K562 (cell line): ENCODE results near the gene EPHB1. TPM values are rescaled to one million over a fixed set of nuclear protein-coding genes. Genes with fewer than 3 reads are reported as not detected.

Source experiments
- ATAC-seq: fragments of 200-7000 bp; cut with Tn5 transposase; 3 replicates; pipeline ENCODE4 v1.9.1; 2020; ENCODE audit warnings: moderate library complexity
- BruUV-seq: library from RNA; stranded (reverse); fragments of 400-500 nt; replicated peaks from 2 replicates; lab custom pipeline; 2021; lab: Mats Ljungman, UMichigan
- CTCF ChIA-PET: fragments of 300-600 bp; formaldehyde crosslinking; extraction: SDS; loops from one replicate; lab custom pipeline; 2021; ENCODE audit warnings: low intra/inter-chr PET ratio; lab: Yijun Ruan, JAX
- POLR2A ChIA-PET: fragments of 300-600, 350-650 bp; sonication (Branson Sonifier 250); formaldehyde crosslinking; extraction: SDS; loops from one replicate; lab custom pipeline; 2021; ENCODE audit warnings: antibody characterized with exemption, inconsistent platforms; lab: Yijun Ruan, JAX
- DNase-seq, 4 experiments: peaks; one replicate each; pipeline versions ENCODE4 v3.0.0 to v3.0.0-alpha.2; 2011 to 2018; ENCODE audit warnings: low spot score in 3 of 4, mixed read lengths in 3 of 4; ENCODE audit errors: extremely low read depth in 1 of 4
- FAIRE-seq: peaks from 2 replicates; lab custom pipeline; 2011; peaks lifted over from hg19 to GRCh38; lab: Jason Lieb, UNC
- H2AFZ ChIP-seq: 2 replicates; pipeline ENCODE4 v1.6.0; 2011; ENCODE audit warnings: low read depth, low read length, control low read depth, inconsistent platforms
- H3K27ac ChIP-seq: fragments of 200-600 bp; 3 replicates; pipeline ENCODE4 v1.8.0; 2011; ENCODE audit warnings: low read depth, mild to moderate bottlenecking, control low read depth, inconsistent platforms, low read length, moderate library complexity, mixed read lengths; ENCODE audit errors: extremely low read depth
- H3K27me3 ChIP-seq, 2 experiments: fragments of 300-600 bp in 1 of 2; 2 replicates in 1 of 2; 3 replicates in 1 of 2; pipeline versions ENCODE4 v1.6.0 to v1.8.0; 2011; ENCODE audit warnings: inconsistent platforms in 2 of 2, low read length in 2 of 2, mild to moderate bottlenecking in 1 of 2, mixed read lengths in 1 of 2, moderate library complexity in 1 of 2; ENCODE audit not compliant: control insufficient read depth in 2 of 2, insufficient read depth in 2 of 2
- H3K36me3 ChIP-seq: fragments of 300-600 bp; 3 replicates; pipeline ENCODE4 v1.8.0; 2011; ENCODE audit warnings: mild to moderate bottlenecking, low read length, inconsistent platforms; ENCODE audit not compliant: control insufficient read depth, insufficient read depth
- H3K4me1 ChIP-seq, 2 experiments: fragments of 200-600 bp in 1 of 2; replicated peaks in 1 of 2; 2 replicates in 1 of 2; 3 replicates in 1 of 2; pipeline versions ENCODE4 v1.5.1 to v1.8.0; 2011; ENCODE audit warnings: inconsistent platforms in 2 of 2, low read length in 2 of 2, mild to moderate bottlenecking in 1 of 2, mixed read lengths in 1 of 2, moderate library complexity in 1 of 2; ENCODE audit not compliant: control insufficient read depth in 2 of 2, insufficient read depth in 2 of 2
- H3K4me2 ChIP-seq: 2 replicates; pipeline ENCODE4 v1.6.1; 2011; ENCODE audit warnings: low read length, control low read depth, inconsistent platforms, mixed read lengths; ENCODE audit not compliant: insufficient read depth
- H3K4me3 ChIP-seq: fragments of 200-600 bp; sonication (generic), shearing (Covaris generic); 2 replicates; pipeline ENCODE4 v1.5.1; 2016; ENCODE audit warnings: control low read depth, inconsistent platforms
- H3K79me2 ChIP-seq: fragments of 200-600 bp; 3 replicates; pipeline ENCODE4 v1.8.0; 2011; ENCODE audit warnings: low read length, inconsistent platforms; ENCODE audit not compliant: control insufficient read depth, insufficient read depth
- H3K9ac ChIP-seq, 2 experiments: 2 replicates each; pipeline versions ENCODE4 v1.6.0 to v1.6.1; 2011; ENCODE audit warnings: low read depth in 2 of 2, low read length in 2 of 2, control low read depth in 1 of 2, inconsistent platforms in 1 of 2, mild to moderate bottlenecking in 1 of 2, mixed read lengths in 1 of 2; ENCODE audit not compliant: insufficient read depth in 1 of 2
- H3K9me1 ChIP-seq: one replicate; pipeline ENCODE4 v1.6.0; 2011; ENCODE audit warnings: inconsistent platforms, mild to moderate bottlenecking, low read length, moderate library complexity; ENCODE audit not compliant: control insufficient read depth, insufficient read depth
- H3K9me3 ChIP-seq: replicated peaks from 2 replicates; pipeline ENCODE4 v1.5.1; 2011; ENCODE audit warnings: low read depth, low read length, inconsistent platforms; ENCODE audit not compliant: control insufficient read depth, insufficient read depth
- H4K20me1 ChIP-seq: replicated peaks from 2 replicates; pipeline ENCODE4 v1.6.1; 2011; ENCODE audit warnings: low read length, inconsistent platforms, mixed read lengths; ENCODE audit not compliant: control insufficient read depth, insufficient read depth
- ARNT ChIP-seq, 2 experiments: fragments of 450-650 bp; IDR thresholded peaks; 2 replicates each; pipeline ENCODE4 v1.6.1; 2016; ENCODE audit warnings: mild to moderate bottlenecking in 1 of 2
- CHCHD3 ChIP-seq: fragments of 250-450 bp; sonication (Bioruptor Pico); IDR thresholded peaks from 2 replicates; pipeline ENCODE4 v2.1.2; 2022; ENCODE audit warnings: mild to moderate bottlenecking
- HIVEP1 ChIP-seq: fragments of 250-450 bp; sonication (Bioruptor Pico); IDR thresholded peaks from 2 replicates; pipeline ENCODE4 v1.4.0; 2020; ENCODE audit warnings: mild to moderate bottlenecking
- MTA1 ChIP-seq: fragments of 450-650 bp; IDR thresholded peaks from 2 replicates; pipeline ENCODE4 v1.6.1; 2017; ENCODE audit warnings: borderline replicate concordance
- POLR3A ChIP-seq: IDR thresholded peaks from 2 replicates; pipeline ENCODE4 v1.6.1; 2011; ENCODE audit warnings: borderline replicate concordance, mild to moderate bottlenecking, moderate library complexity; ENCODE audit not compliant: insufficient read length, insufficient read depth; ENCODE audit errors: extremely low read depth
- RBM14 ChIP-seq: fragments of 200-400 bp; formaldehyde crosslinking; IDR thresholded peaks from 2 replicates; pipeline ENCODE4 v1.6.1; 2018; ENCODE audit warnings: low read depth, mild to moderate bottlenecking, low read length, moderate library complexity, borderline replicate concordance; ENCODE audit not compliant: insufficient read depth
- SNRNP70 ChIP-seq: fragments of 200-400 bp; formaldehyde crosslinking; optimal IDR thresholded peaks from 2 replicates; pipeline ENCODE3; 2017; ENCODE audit warnings: low read depth, low read length
- TAF1 ChIP-seq: IDR thresholded peaks from 2 replicates; pipeline ENCODE4 v1.6.1; 2011; ENCODE audit warnings: mild to moderate bottlenecking, low read length, moderate library complexity; ENCODE audit not compliant: insufficient read depth, control insufficient read depth, severe bottlenecking; ENCODE audit errors: extremely low read depth
- ZNF121 ChIP-seq: sonication (generic); formaldehyde crosslinking; conservative IDR thresholded peaks from 2 replicates; pipeline ENCODE4 v1.8.0; 2022; ENCODE audit warnings: missing genetic modification reagents
- ZNF384 ChIP-seq: IDR thresholded peaks from 2 replicates; pipeline ENCODE4 v1.6.1; 2012; ENCODE audit warnings: low read depth, low read length, improper control_type of control experiment
- WGBS: fragments of 100-300 bp; shearing (Covaris generic); methylation state at CpG from one replicate; pipeline ENCODE4 v1.1.6; 2016; ENCODE audit warnings: low coverage, mixed read lengths; ENCODE audit not compliant: insufficient coverage; ENCODE audit errors: missing lambda C conversion rate; 5-methylcytosine and 5-hydroxymethylcytosine counted together
- in situ Hi-C: fragments of 300-500 bp; cut with MboI; formaldehyde crosslinking; loops from 4 replicates; pipeline ENCODE4 v1.15.0; 2018; ENCODE audit warnings: inconsistent platforms, mixed read lengths
- intact Hi-C: fragments of 100-400 bp; cut with micrococcal nuclease; formaldehyde crosslinking; loops from 2 replicates; pipeline ENCODE4 v1.14.2; 2022
- polyA plus RNA-seq, 8 experiments: library from polyadenylated mRNA; depleted of rRNA in 4 of 8; stranded (reverse) in 5 of 8; unstranded in 3 of 8; fragments of >200 nt; fragmentation: Nextera tagmentation in 2 of 8; fragmentation: Illumina TruSeq in 1 of 8; extraction: Ambion mirVana in 2 of 8; extraction: Trizol in 1 of 8; gene quantifications; 2 replicates each; pipeline versions ENCODE4 v1.2.1 to v1.2.3, GENCODE V29; 2011 to 2014; ENCODE audit warnings: inconsistent platforms in 1 of 8, missing spikeins in 1 of 8
- total RNA-seq, 7 experiments: library from RNA; depleted of rRNA in 6 of 7; stranded (reverse); fragments of >200 nt in 6 of 7; fragmentation: Illumina TruSeq in 2 of 7; extraction: Trizol in 2 of 7; gene quantifications; 2 replicates each; pipeline versions ENCODE4 v1.2.1 to v1.2.3, GENCODE V29; 2011 to 2021; ENCODE audit warnings: low replicate concordance in 1 of 7
- TF ChIP-seq, protein P1 (sequence below): sonication (generic); formaldehyde crosslinking; IDR thresholded peaks from 2 replicates; pipeline ENCODE4 v1.8.0; 2022; ENCODE audit warnings: missing genetic modification reagents, mild to moderate bottlenecking, borderline replicate concordance
- TF ChIP-seq, protein P2 (sequence below): fragments of 200-400 bp; formaldehyde crosslinking; IDR thresholded peaks from 2 replicates; pipeline ENCODE4 v1.6.1; 2017; ENCODE audit warnings: mild to moderate bottlenecking, low read depth, low read length, moderate library complexity

The EPHB1 gene
- total and polyA plus RNA-seq, 9 of the 15 experiments (the other 6 are each of a cell fraction or from before 2014, with no cell fraction given), result 0.29 TPM; not detected in 8

DNA sequence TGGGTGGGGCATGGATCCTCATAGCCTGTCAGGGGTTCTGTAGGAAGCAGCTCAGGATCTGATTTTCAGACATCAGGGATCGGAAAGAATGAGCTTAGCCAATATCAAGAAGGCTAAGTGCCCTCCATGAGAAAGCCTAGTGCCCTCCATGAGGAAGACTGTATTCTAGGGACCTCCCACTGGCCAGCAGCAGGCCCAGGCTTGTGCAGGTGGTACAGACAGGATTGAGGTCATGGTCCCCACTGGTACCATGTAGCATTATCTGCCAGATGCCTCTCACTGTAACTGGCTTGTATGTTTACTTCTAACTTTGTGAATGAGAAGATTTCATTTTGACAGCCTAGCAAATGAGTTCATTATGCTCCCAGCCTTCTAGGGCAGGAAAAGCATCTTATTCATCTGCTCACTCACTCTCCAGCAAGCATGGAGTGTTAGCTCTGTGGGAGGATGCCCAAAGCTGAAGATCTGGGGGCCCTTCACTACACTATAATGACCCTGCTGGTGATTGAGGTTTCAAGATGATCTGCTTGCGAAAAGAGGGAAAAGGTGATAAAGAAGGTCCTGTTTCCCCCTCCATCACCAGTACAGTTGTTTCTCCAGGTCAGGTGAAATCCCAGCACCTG, 7.5 kb downstream of the EPHB1 start (continued):
- TF ChIP-seq RBM14 (no peak), POLR3A (no peak), TAF1 (no peak)

DNA sequence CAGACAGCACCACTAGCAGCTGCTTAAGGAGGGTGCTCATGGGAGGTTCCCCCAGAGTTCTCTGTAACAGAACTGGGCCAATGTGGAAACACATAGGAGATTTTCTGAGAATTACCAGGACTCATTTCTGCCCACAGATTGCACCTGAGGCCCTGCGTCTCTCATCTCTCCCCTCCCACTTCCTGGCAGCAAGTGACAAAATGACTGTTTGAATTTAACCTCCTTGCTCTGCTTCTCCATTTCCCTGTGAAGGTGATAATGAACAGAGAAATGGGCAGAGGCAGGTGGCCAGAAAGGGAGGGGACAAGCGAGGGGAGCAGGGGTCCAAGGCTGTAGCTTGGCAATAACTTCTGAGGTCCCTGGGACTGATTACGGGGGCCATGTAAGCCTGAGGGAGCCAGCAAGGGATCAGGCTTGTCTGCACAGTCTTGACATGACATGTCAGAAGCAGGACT, 8.0 kb downstream of the EPHB1 start:
- BruUV-seq, result no TSS peak
- Histone ChIP-seq H2AFZ (no peak overlapping the region), H3K4me1 (no peaks in the 10 kb centered on the region), H3K4me3 (no peak overlapping the region), H3K27me3 (no peaks in the 10 kb centered on the region), H3K9ac (no peak overlapping the region), H3K79me2 (no peaks in the 10 kb centered on the region), H3K9me3 (no peaks in the 10 kb centered on the region), H3K4me2 (no peak overlapping the region), H4K20me1 (no peaks in the 10 kb centered on the region), H3K9me1 (no peaks in the 10 kb centered on the region), H3K36me3 (no peaks in the 10 kb centered on the region), H3K27ac (no peak overlapping the region)
- no peak for ATAC-seq
- FAIRE-seq, result no peak
- ChIA-PET POLR2A (no interaction called here), CTCF (no interaction called here)
- in situ Hi-C loops, result no loop called here
- intact Hi-C loops, result no loop called here
- DNase-seq, result no peak
- 0% methylated on average over 3 of the region's 3 CpGs for WGBS
- TF ChIP-seq, protein P1, sequence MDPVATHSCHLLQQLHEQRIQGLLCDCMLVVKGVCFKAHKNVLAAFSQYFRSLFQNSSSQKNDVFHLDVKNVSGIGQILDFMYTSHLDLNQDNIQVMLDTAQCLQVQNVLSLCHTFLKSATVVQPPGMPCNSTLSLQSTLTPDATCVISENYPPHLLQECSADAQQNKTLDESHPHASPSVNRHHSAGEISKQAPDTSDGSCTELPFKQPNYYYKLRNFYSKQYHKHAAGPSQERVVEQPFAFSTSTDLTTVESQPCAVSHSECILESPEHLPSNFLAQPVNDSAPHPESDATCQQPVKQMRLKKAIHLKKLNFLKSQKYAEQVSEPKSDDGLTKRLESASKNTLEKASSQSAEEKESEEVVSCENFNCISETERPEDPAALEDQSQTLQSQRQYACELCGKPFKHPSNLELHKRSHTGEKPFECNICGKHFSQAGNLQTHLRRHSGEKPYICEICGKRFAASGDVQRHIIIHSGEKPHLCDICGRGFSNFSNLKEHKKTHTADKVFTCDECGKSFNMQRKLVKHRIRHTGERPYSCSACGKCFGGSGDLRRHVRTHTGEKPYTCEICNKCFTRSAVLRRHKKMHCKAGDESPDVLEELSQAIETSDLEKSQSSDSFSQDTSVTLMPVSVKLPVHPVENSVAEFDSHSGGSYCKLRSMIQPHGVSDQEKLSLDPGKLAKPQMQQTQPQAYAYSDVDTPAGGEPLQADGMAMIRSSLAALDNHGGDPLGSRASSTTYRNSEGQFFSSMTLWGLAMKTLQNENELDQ, result no peak
- TF ChIP-seq CHCHD3, result no peak
- no peak for TF ChIP-seq SNRNP70
- no peak for TF ChIP-seq ZNF121 (CRISPR knock-in tag)
- TF ChIP-seq HIVEP1 (CRISPR knock-in tag), result no peak
- TF ChIP-seq ZNF384, result no peak
- TF ChIP-seq, protein P2, sequence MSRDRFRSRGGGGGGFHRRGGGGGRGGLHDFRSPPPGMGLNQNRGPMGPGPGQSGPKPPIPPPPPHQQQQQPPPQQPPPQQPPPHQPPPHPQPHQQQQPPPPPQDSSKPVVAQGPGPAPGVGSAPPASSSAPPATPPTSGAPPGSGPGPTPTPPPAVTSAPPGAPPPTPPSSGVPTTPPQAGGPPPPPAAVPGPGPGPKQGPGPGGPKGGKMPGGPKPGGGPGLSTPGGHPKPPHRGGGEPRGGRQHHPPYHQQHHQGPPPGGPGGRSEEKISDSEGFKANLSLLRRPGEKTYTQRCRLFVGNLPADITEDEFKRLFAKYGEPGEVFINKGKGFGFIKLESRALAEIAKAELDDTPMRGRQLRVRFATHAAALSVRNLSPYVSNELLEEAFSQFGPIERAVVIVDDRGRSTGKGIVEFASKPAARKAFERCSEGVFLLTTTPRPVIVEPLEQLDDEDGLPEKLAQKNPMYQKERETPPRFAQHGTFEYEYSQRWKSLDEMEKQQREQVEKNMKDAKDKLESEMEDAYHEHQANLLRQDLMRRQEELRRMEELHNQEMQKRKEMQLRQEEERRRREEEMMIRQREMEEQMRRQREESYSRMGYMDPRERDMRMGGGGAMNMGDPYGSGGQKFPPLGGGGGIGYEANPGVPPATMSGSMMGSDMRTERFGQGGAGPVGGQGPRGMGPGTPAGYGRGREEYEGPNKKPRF, result no peak
- TF ChIP-seq MTA1, result no peak
- TF ChIP-seq ARNT (IDR thresholded peaks at IDR 0.05), result no peak
